Spinal cord (tissue), 10 donors: ENCODE data around the gene SMCHD1. TPM values are rescaled to one million over a fixed set of nuclear protein-coding genes. Genes with fewer than 3 reads are reported as not detected.

ENCODE experiments used
- DNase-seq, 6 donors: peaks; one replicate each; pipeline versions ENCODE4 v3.0.0 to v3.0.0-alpha.2; 2013 to 2015; ENCODE audit warnings: low spot score in 6 of 6, low read depth in 4 of 6
- H3K27ac ChIP-seq: one replicate; pipeline ENCODE4 v1.5.1; 2013; ENCODE audit warnings: low read depth, low read length, control low read depth
- H3K27me3 ChIP-seq: one replicate; pipeline ENCODE4 v1.6.1; 2013; ENCODE audit warnings: low read length; ENCODE audit not compliant: control insufficient read depth, insufficient read depth
- H3K36me3 ChIP-seq: one replicate; pipeline ENCODE4 v1.6.1; 2013; ENCODE audit warnings: low read length; ENCODE audit not compliant: control insufficient read depth, insufficient read depth
- H3K4me1 ChIP-seq: one replicate; pipeline ENCODE4 v1.6.1; 2013; ENCODE audit warnings: low read length; ENCODE audit not compliant: control insufficient read depth, insufficient read depth
- H3K4me3 ChIP-seq: one replicate; pipeline ENCODE4 v1.5.1; 2013; ENCODE audit warnings: low read depth, low read length, control low read depth
- H3K9me3 ChIP-seq: one replicate; pipeline ENCODE4 v1.6.1; 2013; ENCODE audit warnings: low read length; ENCODE audit not compliant: control insufficient read depth, insufficient read depth
- WGBS: methylation state at CpG from one replicate; pipeline ENCODE4 v1.1.5; 2013; ENCODE audit warnings: missing lambda C conversion rate; ENCODE audit not compliant: insufficient coverage; 5-methylcytosine and 5-hydroxymethylcytosine counted together
- polyA plus RNA-seq, 2 donors: library from polyadenylated mRNA; unstranded; fragments of 120-200 nt; gene quantifications; one replicate each; pipeline ENCODE4 v1.2.1, GENCODE V29; 2013; ENCODE audit not compliant: insufficient read length in 2 of 2
- total RNA-seq, 2 donors: library from RNA; depleted of rRNA in 1 of 2; stranded (reverse); fragments of 120-200 nt in 1 of 2; fragments of >200 nt in 1 of 2; gene quantifications; one replicate each; pipeline versions ENCODE4 v1.2.3 to v1.2.4, GENCODE V29; 2013 to 2014
- donor health status: healthy.

The SMCHD1 gene
- total and polyA plus RNA-seq, 4 donors, result 39.1 to 189 (median 66.8) TPM

- WGBS, result no CpG with 5 or more reads among the region's 2 CpGs
- no peak for DNase-seq
Measured at GRCh38 chr18:2680216-2680792, 24.8 kb downstream of the SMCHD1 start.

GRCh38 chr18:2681993-2682603 lies 26.6 kb downstream of the SMCHD1 start:
- 92% methylated on average over 2 of the region's 5 CpGs for WGBS
- Histone ChIP-seq H3K4me1 (no peaks in the 10 kb centered on the region), H3K27ac (no peak overlapping the region), H3K27me3 (no peaks in the 10 kb centered on the region), H3K36me3 (peaks cover 9% of the 10 kb centered on the region), H3K4me3 (no peak overlapping the region), H3K9me3 (no peaks in the 10 kb centered on the region)
- no peak for DNase-seq

More at GRCh38 chr18:2680216-2680792, 24.8 kb downstream of the SMCHD1 start:
- Histone ChIP-seq H3K4me1 (no peaks in the 10 kb centered on the region), H3K9me3 (no peaks in the 10 kb centered on the region), H3K36me3 (peaks cover 9% of the 10 kb centered on the region), H3K4me3 (no peak overlapping the region), H3K27me3 (no peaks in the 10 kb centered on the region), H3K27ac (no peak overlapping the region)

- peaks cover 9% of the 10 kb centered on the region for H3K36me3 ChIP-seq
- H3K4me1 ChIP-seq, result no peaks in the 10 kb centered on the region
- H3K9me3 ChIP-seq, result no peaks in the 10 kb centered on the region
- no peaks in the 10 kb centered on the region for H3K27me3 ChIP-seq
- no peak overlapping the region for H3K27ac ChIP-seq
- no peak for DNase-seq
- no peak overlapping the region for H3K4me3 ChIP-seq
Measured at GRCh38 chr18:2683055-2683454, 27.5 kb downstream of the SMCHD1 start.

GRCh38 chr18:2686349-2686968 lies 30.9 kb downstream of the SMCHD1 start:
- no peaks in the 10 kb centered on the region for H3K27me3 ChIP-seq
- WGBS, result 100% methylated on average over 1 of the region's 3 CpGs

GRCh38 chr18:2687390-2688001 lies 32.0 kb downstream of the SMCHD1 start:
- H3K27ac ChIP-seq, result no peak overlapping the region

More at GRCh38 chr18:2686349-2686968, 30.9 kb downstream of the SMCHD1 start:
- no peak overlapping the region for H3K27ac ChIP-seq
- H3K4me1 ChIP-seq, result no peaks in the 10 kb centered on the region
- H3K36me3 ChIP-seq, result peaks cover 13% of the 10 kb centered on the region
- no peak overlapping the region for H3K4me3 ChIP-seq
- H3K9me3 ChIP-seq, result no peaks in the 10 kb centered on the region
- DNase-seq, result no peak

GRCh38 chr18:2692508-2692907 lies 37.0 kb downstream of the SMCHD1 start:
- H3K27me3 ChIP-seq, result no peaks in the 10 kb centered on the region
- WGBS, result no CpG with 5 or more reads among the region's 3 CpGs
- no peak overlapping the region for H3K4me3 ChIP-seq
- no peak for DNase-seq
- peaks cover 20% of the 10 kb centered on the region for H3K36me3 ChIP-seq
- no peaks in the 10 kb centered on the region for H3K9me3 ChIP-seq
- no peaks in the 10 kb centered on the region for H3K4me1 ChIP-seq
- no peak overlapping the region for H3K27ac ChIP-seq

More at GRCh38 chr18:2687390-2688001, 32.0 kb downstream of the SMCHD1 start:
- WGBS, result no CpG with 5 or more reads among the region's 3 CpGs
- Histone ChIP-seq H3K36me3 (peaks cover 14% of the 10 kb centered on the region), H3K4me1 (no peaks in the 10 kb centered on the region), H3K4me3 (no peak overlapping the region), H3K9me3 (no peaks in the 10 kb centered on the region), H3K27me3 (no peaks in the 10 kb centered on the region)
- DNase-seq, result no peak

- Histone ChIP-seq H3K27ac (no peak overlapping the region), H3K36me3 (peaks cover 18% of the 10 kb centered on the region), H3K27me3 (no peaks in the 10 kb centered on the region), H3K4me1 (no peaks in the 10 kb centered on the region), H3K4me3 (no peak overlapping the region), H3K9me3 (no peaks in the 10 kb centered on the region)
- DNase-seq, result no peak
- no CpG with 5 or more reads among the region's 4 CpGs for WGBS
Measured at GRCh38 chr18:2697184-2697583, 41.7 kb downstream of the SMCHD1 start.

- no peak for DNase-seq
- 100% methylated on average over 1 of the region's 3 CpGs for WGBS
- Histone ChIP-seq H3K4me1 (no peaks in the 10 kb centered on the region), H3K36me3 (peaks cover 13% of the 10 kb centered on the region), H3K27ac (no peak overlapping the region), H3K9me3 (no peaks in the 10 kb centered on the region), H3K27me3 (no peaks in the 10 kb centered on the region), H3K4me3 (no peak overlapping the region)
Measured at GRCh38 chr18:2699001-2699400, 43.5 kb downstream of the SMCHD1 start.

- H3K36me3 ChIP-seq, result peaks cover 8% of the 10 kb centered on the region
- no CpG with 5 or more reads among the region's 2 CpGs for WGBS
- no peak for DNase-seq
Measured at GRCh38 chr18:2704541-2704940, 49.0 kb downstream of the SMCHD1 start.

More at GRCh38 chr18:2704541-2704940, 49.0 kb downstream of the SMCHD1 start:
- Histone ChIP-seq H3K4me1 (no peaks in the 10 kb centered on the region), H3K27ac (no peak overlapping the region), H3K9me3 (no peaks in the 10 kb centered on the region), H3K4me3 (no peak overlapping the region), H3K27me3 (no peaks in the 10 kb centered on the region)
